ENCODE data around the gene APBB2. TPM values are rescaled to one million over a fixed set of nuclear protein-coding genes. Genes with fewer than 3 reads are reported as not detected.

Gene APBB2
- total RNA-seq, 2 donors from 2014 or later, result 34.8 to 42.8 TPM

- no peak for TF ChIP-seq CTCF (IDR thresholded peaks at IDR 0.05)
- TF ChIP-seq POLR2A (IDR thresholded peaks at IDR 0.05), result no peak
- no peak overlapping the region for H3K4me3 ChIP-seq
- no peak for ATAC-seq
- H3K27me3 ChIP-seq, result no peaks in the 10 kb centered on the region
- no peaks in the 10 kb centered on the region for H3K36me3 ChIP-seq (replicated peaks in 1 of 2; ENCODE audit: insufficient read depth in 1 of 2, low read depth in 2 of 2)
- peaks cover 37% of the 10 kb centered on the region for H3K4me1 ChIP-seq
- no peak for DNase-seq
- no peaks in the 10 kb centered on the region for H3K9me3 ChIP-seq
- intact Hi-C loops (cut with DNase I), result no loop called here
- no peak overlapping the region for H3K27ac ChIP-seq
Observed at GRCh38 chr4:41175794-41176193, 38.5 kb downstream of the APBB2 start.

DNA sequence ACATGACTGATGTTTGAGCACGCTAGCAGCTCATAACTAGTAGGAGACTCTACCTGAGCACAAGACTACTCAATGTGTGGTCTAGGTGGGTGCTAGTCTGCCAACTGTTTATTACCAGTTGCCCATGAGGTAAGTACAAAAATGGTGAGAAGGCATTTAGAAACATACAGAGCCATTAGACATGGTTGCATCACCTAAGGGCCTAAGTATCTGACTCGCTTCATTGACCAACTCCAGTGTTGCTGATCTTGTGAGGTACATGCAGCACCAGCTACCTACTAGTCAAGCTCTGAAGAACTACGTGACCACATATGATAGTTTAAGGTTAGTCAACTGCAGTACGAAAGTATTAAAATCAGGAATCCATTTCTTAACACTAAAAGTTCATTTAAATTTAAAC lies 39.9 kb downstream of the APBB2 start:
- no peak overlapping the region for H3K27ac ChIP-seq
- intact Hi-C loops (cut with DNase I), result no loop called here
- H3K27me3 ChIP-seq, result no peaks in the 10 kb centered on the region
- no peak for TF ChIP-seq POLR2A (IDR thresholded peaks at IDR 0.05)
- TF ChIP-seq CTCF (IDR thresholded peaks at IDR 0.05), result no peak
- ATAC-seq (no peak), DNase-seq (no peak)
- H3K36me3 ChIP-seq (replicated peaks in 1 of 2; ENCODE audit: insufficient read depth in 1 of 2, low read depth in 2 of 2), result no peaks in the 10 kb centered on the region
- peaks cover 29% of the 10 kb centered on the region for H3K4me1 ChIP-seq
- whole genome bisulfite sequencing, 2 donors, result 94 to 99% methylated on average over 4 of the region's 4 CpGs
- H3K9me3 ChIP-seq, result no peaks in the 10 kb centered on the region
- H3K4me3 ChIP-seq, result no peak overlapping the region

DNA sequence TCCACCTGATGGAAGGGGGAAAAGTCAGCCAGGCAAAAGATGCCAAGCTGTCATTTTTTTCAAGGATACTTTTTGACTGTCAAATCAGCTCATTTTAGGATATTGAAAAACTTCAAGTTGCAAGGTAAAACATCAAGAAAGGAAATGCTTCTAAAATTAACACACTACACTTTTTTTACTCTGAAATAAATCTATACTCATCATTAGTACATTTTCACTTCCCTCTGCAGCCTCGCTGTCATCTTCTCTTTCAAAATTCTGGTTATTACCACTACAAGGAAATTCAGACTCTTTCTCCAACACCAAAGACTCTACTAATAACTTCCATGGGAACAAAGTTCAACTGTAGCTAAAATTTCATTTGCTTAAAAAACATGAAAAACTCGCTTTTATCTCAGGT lies 41.6 kb downstream of the APBB2 start:
- Histone ChIP-seq H3K36me3 (replicated peaks in 1 of 2; ENCODE audit: insufficient read depth in 1 of 2, low read depth in 2 of 2) (no peaks in the 10 kb centered on the region), H3K9me3 (no peaks in the 10 kb centered on the region), H3K4me1 (peaks cover 14% of the 10 kb centered on the region), H3K4me3 (no peak overlapping the region), H3K27me3 (no peaks in the 10 kb centered on the region), H3K27ac (no peak overlapping the region)
- intact Hi-C loops (cut with DNase I), result no loop called here
- DNase-seq, result no peak
- WGBS, 2 donors, result 60 to 66% methylated on average over 2 of the region's 2 CpGs
- TF ChIP-seq POLR2A (IDR thresholded peaks at IDR 0.05), result no peak
- TF ChIP-seq CTCF (IDR thresholded peaks at IDR 0.05), result no peak
- no peak for ATAC-seq

GRCh38 chr4:41169256-41169800 lies 45.0 kb downstream of the APBB2 start:
- intact Hi-C loops (cut with DNase I), result no loop called here

More at GRCh38 chr4:41169256-41169800, 45.0 kb downstream of the APBB2 start:
- Histone ChIP-seq H3K27ac (no peak overlapping the region), H3K4me1 (no peaks in the 10 kb centered on the region), H3K4me3 (no peak overlapping the region), H3K27me3 (no peaks in the 10 kb centered on the region), H3K36me3 (replicated peaks in 1 of 2; ENCODE audit: insufficient read depth in 1 of 2, low read depth in 2 of 2) (no peaks in the 10 kb centered on the region), H3K9me3 (no peaks in the 10 kb centered on the region)
- no peak for DNase-seq
- WGBS, 2 donors, result 80 to 83% methylated on average over 4 of the region's 4 CpGs
- TF ChIP-seq POLR2A (IDR thresholded peaks at IDR 0.05) (no peak), CTCF (IDR thresholded peaks at IDR 0.05) (no peak)
- no peak for ATAC-seq
